NT2/D1 (cell line): ENCODE data around the gene CTXN1.

Experiments used
- YY1 ChIP-seq: IDR thresholded peaks from 2 replicates; pipeline ENCODE4 v1.6.1; 2011; ENCODE audit not compliant: insufficient read length, insufficient read depth
- ZNF274 ChIP-seq: IDR thresholded peaks from 2 replicates; pipeline ENCODE4 v1.6.1; 2011; ENCODE audit warnings: mild to moderate bottlenecking, low read depth, low read length

DNA sequence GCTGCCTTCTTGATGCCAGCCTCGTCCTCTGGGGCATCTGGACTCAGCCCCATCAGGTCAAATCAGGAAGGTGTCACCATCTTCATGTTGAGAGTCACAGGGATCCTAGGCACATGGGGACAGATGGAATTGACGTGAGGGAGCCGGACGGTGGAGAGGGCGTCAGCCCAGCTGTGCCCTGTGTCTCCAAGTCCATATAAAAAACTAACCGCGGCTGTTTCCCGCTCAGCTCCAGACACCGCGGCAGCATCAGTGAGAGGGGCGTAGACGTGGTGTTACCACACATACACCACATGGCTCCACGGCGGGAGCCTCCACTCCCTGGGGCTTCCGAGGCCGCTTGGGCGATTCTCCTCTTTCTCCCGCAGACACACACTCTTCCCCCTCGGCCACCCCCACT, 46.1 kb downstream of the CTXN1 start:
- TF ChIP-seq YY1, result no peak
- TF ChIP-seq ZNF274, result no peak
